Right forelimb (tissue), 1 donor: ENCODE measurements around the gene AGRP.

Source experiments
- DNase-seq: peaks from one replicate; pipeline ENCODE4 v3.0.0-alpha.2; 2018

Gene AGRP

DNA sequence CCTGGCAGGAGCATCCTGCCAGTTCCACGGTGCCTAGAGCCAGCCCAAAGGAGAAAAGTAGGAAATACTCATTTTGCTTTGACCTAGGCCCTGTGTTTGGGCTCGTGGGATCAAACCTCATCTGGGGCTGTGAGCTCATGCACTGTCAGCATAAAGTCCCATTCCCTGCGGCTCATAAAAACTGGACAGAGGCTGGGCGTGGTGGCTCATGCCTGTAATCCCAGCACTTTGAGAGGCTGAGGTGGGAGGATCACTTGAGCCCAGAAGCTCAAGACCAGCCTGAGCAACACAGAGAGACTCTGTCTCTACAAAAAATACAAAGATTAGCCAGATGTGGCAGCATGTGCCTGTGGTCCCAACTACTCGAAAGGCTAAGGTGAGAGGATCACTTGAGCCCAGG, 20.3 kb downstream of the AGRP start:
- DNase-seq, result no peak

DNA sequence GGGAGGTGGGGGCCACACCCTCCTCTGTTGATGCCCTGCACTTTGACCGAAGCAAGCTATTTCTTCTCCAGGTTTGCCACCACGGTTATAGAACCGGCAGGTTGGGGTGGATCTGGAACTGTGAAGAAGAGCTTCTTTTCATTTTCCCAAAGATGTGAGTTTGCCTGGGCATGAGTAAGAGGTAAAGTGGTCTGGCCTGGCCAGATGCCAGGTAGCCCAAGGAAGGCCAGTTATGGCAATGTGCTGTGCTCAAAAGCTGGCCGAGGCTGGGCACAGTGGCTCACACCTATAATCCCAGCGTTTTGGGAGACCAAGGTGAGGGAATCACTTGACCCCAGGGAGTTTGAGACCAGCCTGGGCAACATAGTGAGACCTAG, 21.1 kb downstream of the AGRP start:
- DNase-seq, result no peak

DNA sequence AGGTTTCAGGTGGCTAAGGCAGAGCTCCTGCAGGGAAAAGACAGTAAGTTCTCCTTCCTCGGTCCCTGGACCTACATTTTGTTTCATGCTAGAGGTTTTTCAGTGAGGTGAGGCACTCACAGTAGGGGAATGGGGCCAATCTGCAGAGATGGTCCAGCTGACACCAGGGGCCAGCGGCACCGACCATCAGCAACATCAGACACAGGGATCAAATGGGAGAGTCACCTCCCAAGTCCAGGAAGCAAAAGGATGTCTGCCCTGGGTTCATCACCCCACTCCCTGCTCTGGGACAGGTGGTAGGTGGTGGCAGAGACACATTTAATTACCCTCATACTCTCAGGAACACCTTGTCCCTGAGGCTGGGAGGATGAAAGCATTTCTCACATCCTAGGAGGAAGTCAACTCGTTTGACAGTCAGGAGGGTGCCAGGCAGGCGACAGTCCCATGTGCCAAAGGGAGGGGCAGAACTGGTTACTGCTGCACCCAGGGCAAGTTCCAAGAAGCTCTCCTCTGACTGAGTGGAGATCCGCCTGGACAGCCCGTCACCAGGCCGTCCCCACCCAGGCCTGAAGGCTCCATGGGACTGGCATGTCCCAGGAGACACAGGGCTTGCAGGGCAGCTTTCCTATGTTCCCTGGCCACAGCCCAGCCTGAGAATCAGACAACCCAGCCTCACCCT, 21.6 kb downstream of the AGRP start:
- no peak for DNase-seq

DNA sequence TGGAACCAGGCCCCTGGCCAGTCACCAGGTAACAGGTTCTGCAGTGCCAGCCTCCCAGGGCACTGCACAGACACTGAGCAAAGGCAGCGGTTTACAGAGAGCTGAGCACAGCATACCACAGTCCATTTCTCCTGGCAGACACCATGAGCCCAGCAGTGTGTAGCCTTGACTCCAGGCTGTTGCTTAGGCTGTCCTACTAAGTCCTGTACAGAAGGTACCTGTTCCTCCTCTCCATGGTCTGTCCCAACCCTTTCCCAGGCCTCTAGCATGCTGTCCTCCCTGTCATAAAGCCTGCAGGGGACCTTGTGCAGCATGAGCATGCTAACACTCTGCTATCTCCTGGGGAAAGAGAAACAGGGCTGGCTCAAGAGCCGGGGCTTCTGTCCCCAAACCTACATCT, 22.4 kb downstream of the AGRP start:
- DNase-seq, result no peak

GRCh38 chr16:67460168-67460567, 23.2 kb downstream of the AGRP start:
- no peak for DNase-seq

DNA sequence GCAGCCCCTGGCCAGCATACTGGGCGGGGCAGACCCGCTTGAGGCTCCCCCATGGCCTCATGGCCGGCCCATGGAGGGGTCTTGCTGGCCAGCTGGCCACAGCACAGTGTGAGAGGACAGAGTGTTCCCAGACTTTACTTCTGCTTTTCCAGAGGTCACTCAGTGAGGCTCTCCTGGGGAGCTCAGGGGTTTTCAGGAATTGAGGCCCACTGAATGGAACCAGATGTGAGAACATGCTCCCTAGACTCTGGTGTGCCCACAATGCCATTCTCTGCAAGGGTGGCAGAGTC, 23.5 kb downstream of the AGRP start:
- DNase-seq, result no peak

DNA sequence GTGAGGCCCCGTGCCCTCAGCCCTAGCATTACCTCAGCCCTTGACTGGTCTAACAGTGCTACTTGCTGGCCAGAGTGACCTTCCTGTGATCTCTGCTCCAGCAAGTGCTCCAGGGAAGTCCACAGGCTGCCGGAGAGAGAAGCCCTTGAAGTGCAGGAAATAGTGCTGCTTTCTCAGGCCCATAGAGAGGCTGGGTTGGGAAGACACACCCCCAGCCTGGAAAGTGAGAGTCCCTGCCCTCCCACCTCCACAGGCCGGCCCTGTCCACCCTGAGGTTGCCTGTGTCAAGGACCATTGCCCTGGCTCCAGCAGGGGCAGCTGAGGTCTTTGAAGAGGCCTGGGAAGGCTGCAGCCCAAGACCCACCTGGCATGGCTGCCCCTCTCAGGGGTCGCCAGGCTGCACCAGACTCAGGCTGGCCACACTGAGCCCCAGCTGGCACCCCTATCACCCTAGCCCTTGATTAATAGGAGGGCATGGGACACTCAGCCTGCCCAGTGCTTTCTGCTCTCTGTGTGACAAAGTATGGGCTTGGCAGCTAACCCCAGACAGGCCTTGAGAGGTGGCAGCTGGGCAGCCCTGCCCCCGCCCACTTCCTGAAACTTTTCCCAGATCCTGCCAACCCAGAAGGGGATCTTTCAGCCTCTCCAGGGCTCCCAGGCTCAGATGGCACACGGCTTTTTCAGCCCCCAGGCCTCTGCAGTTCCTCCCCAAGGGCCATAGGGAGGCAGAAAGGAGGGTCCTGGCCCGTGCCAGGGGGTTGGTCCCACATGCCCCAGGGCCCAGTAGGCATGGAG, 24.1 kb downstream of the AGRP start:
- no peak for DNase-seq

DNA sequence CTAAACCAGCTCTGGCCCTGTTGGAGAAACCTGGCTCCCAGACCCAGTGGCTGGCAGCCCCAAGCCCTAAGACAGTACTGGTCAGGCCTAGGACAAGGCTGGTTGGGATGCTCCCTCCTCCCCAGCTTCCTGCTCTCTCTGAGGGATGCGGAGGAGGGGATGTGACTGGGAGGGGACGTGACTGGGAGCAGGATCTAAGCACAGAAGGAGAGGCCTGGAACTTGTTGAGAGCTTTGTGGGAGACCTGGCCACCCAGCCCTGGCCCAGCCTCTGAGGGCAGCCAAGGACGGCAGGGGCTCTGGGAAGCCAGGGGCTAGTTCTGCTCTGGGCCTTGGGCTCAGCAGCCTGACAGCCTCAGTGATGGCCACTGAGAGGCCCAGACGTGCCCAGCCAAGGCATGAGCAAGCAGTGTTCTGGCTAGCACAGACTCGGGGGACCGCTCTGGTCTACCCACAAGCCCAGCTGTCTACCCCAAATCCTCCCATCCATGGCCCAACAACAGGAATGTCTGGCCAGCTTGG, 25.2 kb downstream of the AGRP start:
- DNase-seq, result no peak

GRCh38 chr16:67457611-67458010, 25.7 kb downstream of the AGRP start:
- no peak for DNase-seq

- no peak for DNase-seq
Measured at GRCh38 chr16:67456391-67457081, 26.8 kb downstream of the AGRP start.

- no peak for DNase-seq
Measured at GRCh38 chr16:67454852-67455251, 28.5 kb downstream of the AGRP start.

GRCh38 chr16:67454104-67454503, 29.2 kb downstream of the AGRP start:
- DNase-seq, result no peak

DNA sequence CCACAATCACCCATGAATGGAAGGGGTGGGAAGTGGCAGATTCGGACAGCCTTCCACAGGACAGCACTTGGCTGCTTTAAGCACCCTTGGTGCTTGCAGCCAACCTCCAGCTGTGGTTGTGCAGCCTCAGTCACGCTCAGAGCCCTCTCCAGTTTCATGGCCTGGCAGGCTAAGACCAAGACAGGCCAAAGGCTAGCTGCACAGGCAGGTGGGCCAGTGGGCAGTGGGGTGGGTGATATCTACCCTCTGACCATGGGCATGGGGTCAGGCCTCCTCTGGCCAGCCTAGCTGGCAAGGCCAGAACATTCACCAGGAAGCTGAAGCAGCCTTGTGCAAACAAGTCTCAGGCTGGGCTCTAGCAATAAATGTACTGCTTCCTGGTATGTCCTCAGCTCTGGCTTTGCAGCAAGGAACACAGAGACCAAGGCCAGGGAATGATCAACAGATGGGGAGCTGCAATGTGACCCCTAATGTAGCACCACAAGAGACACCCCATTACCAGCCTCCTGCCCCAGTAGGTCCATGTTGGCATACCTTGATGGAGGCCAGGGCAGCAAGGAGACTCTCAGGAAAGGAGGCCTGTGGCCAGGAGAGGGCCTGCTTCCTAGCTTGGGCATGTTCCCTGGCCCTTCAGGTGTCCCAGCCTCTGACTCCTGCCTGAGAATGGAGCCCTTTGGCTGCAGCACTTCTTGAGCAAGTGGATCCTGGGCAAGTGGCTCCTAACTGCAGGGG, 31.5 kb downstream of the AGRP start:
- DNase-seq, result no peak

- peak; percentile 71 for DNase-seq
Measured at GRCh38 chr16:67451061-67451703, 32.2 kb downstream of the AGRP start.

- DNase-seq, result no peak
Measured at GRCh38 chr16:67449739-67450138, 33.6 kb downstream of the AGRP start.

DNA sequence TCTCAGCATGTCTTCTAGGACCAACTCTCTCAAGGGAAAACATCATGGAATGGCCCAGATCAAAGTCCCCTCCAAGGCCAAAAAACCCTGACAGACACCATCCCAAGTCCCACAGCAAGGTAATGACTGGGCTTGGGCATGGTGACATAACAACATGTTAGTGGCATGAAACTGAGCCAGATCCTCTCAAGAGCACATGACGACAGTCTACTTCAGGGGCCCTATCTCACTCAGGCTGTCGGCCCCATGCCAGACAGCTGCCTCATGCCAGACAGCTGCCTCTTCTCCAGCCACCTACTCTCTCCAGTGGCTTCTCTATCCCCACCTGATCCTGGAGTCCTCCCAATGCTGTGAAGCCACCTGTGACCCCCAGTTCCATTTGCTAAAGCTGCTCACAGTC, 34.0 kb downstream of the AGRP start:
- no peak for DNase-seq

DNA sequence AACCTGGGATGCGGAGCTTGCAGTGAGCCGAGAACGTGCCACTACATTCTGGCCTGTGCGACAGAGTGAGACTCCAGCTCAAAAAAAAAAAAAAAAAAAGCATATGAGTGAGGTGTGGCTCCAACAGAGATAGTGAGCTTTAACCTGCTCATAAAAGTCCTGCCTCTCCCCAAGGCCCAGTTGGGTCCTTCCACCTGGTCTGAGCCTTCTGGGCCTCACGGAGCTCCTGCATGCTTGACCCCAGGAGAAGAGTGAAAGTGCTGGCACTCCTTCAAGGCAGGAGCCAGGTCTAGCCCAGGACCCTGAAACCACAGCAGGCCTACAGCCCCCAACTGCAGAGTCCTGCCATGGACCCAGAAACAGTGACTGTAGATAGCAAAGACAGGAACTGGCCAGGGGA, 34.8 kb downstream of the AGRP start:
- no peak for DNase-seq

DNA sequence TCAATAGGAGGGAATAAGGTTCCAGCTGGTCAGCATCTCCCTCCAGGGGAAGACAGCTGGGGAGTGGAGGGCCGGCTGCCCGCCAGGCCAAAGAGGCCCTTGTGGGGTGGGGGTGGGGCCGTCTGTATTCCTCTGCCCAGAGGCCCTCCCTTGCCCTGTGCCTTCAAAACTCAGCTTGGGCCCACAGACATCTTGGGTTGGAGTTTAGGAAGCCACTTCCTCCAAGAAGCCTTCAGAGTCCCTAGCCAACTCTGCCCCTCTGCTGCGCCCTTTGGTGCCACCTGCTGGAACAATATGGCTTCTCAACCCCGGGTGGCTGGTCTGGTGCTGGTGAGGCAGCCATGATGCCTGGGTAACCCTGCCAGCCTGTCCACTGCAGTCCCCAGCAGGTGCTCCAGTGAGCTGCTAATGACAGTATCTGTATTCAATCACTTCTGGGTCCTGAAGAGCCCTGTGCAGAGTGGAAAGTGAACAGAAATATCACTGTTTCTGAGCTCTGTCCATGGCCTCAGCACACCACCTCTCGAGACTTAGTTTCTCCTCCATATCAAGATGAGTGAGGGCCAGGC, 35.8 kb downstream of the AGRP start:
- no peak for DNase-seq

DNA sequence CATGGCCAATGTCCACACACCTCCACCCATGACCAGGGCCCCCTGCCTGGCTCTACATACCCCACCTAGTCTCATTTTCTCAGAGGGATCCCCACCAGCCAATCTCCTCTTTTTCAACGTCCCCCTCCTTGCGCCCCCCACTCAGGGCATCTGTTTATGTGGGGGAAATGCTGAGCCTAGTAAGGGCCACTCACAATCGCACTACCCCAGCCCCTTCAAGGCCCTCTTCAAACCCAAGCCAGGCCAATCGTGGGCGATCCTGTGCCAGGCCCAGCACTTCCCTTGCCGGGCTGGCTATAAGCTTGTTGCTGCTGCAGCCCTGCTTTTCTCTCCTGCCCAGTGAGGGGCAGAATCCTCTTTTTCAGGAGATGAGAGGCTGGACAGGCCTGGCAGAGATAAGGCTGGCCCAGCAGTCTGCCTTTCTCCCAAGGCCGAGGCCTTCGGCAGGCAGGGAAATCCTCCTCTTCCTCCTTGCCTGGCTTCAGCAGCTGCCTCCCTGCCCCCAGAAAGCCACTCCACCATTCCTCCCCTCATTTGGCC, 36.3 kb downstream of the AGRP start:
- DNase-seq, result no peak

DNA sequence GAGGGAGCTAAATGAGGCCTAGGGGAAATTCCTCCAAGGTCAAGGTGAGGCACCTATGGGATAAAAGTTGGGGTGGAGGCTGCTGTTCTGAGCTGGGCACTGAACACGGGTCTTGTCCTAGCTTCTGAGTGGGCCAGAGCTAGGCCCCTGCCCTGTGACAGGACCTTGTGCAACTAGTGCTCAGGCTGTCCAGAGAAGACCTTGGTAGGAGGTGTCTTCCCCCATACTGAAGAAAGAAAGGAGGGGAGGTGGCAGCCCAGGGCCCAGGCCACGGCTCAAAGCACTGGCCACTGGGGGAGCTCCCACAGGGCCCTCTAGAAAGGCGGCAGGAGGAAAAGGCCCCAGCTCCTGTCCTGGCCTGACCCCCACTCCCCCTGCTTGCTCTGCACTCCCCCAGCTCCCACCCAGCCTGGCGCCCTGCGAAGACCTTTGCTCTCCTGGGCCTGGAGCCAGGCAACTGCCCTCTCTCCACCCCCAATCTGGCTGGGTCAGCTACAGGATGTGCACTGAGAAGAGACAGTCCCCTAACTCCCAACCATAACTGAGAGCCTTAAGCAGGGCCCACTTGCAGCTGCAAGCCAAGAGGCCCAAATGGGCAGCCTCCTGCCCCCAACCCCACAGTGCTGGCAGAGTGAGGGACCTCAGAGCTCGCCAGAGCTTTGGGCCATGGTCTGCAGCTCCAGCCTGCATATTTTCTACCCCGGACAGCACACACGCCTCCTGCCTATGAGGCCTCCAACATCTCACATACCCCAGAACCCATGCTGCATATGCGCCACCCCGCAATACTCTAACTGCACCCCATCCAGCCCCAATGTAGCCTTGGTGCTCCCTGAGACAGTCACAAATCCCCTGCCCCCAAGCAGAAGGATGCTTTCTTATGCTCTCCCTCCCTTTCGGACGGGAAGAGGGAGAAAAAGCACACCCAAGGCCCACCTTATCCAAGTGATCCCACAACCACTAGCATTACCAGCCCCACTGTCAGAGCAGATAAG, 37.1 kb downstream of the AGRP start:
- no peak for DNase-seq

GRCh38 chr16:67445441-67445912, 37.9 kb downstream of the AGRP start:
- no peak for DNase-seq
